NCI-H187 treated with DMSO at 0.1 percent for 48 hours (cell line): ENCODE results near the gene TPX2.
"Not testable (repeated sequence)": the region's sequence is repeated elsewhere in the genome, so short reads cannot be mapped to it uniquely, and the experiment has no call there.

Experiments
- DNase-seq: peaks from one replicate; lab custom pipeline; 2025; lab: John Stamatoyannopoulos, UW

TPX2 gene

GRCh38 chr20:31764641-31765305 lies 25.7 kb downstream of the TPX2 start:
- DNase-seq = no peak

GRCh38 chr20:31767805-31768204 lies 28.7 kb downstream of the TPX2 start:
- DNase-seq = no peak

DNA sequence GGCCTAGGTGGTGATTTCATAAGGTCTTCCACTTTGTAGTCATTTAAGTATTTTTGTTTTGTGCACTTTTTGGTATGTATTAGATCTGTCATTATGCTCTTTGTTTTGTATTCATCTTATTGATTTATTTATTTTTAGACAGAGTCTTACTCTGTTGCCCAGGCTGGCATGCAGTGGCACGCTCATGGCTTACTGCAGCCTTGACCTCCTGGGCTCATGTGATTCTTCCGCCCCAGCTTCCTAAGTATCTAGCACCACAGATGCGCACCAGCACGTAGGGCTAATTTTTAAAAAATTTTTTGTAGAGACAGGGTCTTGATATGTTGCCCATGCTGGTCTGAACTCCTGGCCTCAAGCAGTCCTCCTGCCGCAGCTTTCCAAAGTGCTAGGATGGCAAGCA lies 30.6 kb downstream of the TPX2 start:
- DNase-seq = no peak

GRCh38 chr20:31770243-31770642 lies 31.2 kb downstream of the TPX2 start:
- DNase-seq = no peak

DNA sequence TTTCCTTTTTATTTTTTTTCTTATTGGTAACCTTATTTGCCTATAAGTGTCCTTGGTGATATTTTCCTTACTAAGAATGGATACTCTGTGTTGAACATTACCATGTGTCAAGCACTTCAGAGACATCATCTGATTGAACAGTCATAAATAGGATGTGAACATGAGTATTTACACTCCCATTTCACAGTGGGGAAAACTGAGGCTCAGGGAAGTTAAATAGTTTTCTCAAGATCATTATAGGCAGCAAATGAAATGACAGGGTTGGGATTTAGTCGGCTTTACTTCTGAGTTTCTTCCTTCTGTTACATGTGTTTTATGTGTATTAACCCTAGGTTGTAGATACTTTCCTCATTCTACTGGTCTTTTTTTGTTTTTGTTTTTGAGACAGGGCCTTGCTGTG lies 35.3 kb downstream of the TPX2 start:
- no peak for DNase-seq

DNA sequence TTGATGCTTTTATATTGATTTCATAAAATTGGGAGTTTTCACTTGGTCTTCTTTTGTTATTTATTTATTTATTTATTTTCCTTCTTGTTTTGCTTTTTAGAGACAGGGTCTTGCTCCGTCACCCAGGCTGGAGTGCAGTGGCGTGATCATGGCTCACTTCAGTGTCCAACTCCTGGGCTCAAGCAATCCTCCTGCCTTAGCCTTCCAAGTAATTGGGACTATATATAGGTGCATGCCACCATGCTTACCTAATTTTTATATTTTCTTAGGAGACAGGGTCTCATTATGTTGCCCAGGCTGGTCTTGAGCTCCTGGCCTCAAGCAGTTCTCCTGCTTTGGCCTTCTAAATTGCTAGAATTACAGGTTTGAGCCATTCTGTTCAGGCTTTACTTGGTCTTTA lies 41.7 kb downstream of the TPX2 start:
- no peak for DNase-seq

DNA sequence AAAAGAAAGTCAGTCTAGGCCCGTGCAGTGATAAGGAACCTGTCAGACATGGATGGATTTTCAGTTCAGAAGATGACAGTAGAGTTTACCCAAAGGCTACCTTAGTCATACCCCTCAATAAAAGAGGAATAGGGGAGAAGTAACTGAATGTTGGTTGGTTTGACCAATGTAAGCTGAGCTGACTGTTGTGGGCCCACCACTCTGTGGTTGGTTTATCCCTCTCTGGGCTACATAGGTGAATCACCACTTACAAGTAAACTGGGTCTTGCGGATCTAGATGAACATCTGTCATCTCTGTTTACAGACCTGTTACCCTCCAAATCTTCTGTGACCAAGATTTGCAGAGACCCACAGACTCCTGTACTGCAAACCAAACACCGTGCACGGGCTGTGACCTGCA lies 42.9 kb downstream of the TPX2 start:
- no peak for DNase-seq

GRCh38 chr20:31784354-31785044 lies 45.4 kb downstream of the TPX2 start:
- DNase-seq = no peak

DNA sequence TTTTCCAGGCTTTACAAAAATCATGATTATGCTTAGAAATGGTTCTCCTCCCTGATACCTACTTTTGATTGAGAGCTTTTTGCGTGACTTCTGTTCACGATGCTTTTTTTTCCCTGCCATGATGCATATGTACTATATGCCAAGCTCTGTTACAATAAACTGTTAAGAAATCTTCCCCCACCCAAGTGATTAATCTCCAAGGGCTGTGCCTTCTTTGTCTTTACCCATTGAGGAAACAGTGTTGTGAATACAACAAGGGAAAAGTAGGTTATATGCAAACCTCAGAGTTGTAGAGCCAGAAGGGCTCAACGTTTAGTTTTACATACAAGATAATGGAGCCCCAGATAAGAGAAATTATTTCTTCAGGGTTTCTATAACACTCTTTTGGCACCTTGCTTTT lies 46.0 kb downstream of the TPX2 start:
- no peak for DNase-seq

- DNase-seq = no peak
These were observed 49.5 kb downstream of the TPX2 start for GRCh38 chr20:31788578-31788977.

DNA sequence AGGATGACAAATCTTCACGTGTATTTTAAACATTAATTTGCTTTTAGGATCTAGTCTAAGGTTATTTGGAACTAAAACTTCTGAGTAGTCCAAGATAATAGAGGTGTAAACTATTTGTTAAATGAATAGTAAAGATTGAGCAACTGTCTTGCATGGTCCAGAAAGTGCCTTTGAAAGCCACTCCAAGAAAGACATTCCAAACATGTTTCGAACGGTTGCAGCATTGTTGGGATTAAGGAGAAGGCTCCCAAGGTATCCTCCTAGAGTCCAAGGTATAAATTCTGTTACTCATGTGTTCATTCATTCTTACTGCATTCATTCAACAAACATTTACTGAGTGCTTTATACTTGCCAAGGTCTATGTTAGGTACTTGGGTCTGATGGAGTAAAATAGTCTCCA lies 51.3 kb downstream of the TPX2 start:
- no peak for DNase-seq

- DNase-seq = no peak
These were observed 58.3 kb downstream of the TPX2 start for GRCh38 chr20:31797364-31797763.

- DNase-seq = no peak
These were observed 62.4 kb downstream of the TPX2 start for GRCh38 chr20:31801508-31801907.

- DNase-seq = no peak
These were observed 64.6 kb downstream of the TPX2 start for GRCh38 chr20:31803552-31804291.

- no peak for DNase-seq
These were observed 67.7 kb downstream of the TPX2 start for GRCh38 chr20:31806564-31807355.

DNA sequence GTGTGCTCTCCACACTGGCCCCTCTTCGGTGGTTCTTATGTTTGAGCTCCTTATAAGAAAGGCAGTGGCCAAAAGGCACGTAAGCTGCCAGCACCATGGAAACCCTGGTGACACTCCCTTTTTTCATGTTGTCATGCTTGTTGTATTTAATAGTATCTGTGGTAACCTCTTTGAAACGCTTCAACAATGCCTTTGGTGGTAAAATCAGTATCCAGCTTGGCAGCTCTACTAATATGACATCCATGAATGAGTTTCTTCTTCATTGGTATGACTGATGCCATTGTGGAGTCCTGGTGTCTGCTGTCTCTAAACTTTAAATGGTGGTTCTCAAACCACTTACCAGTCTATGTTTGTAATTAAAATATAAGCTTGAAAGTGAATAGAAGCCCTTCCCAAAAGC lies 69.4 kb downstream of the TPX2 start:
- DNase-seq = no peak

DNA sequence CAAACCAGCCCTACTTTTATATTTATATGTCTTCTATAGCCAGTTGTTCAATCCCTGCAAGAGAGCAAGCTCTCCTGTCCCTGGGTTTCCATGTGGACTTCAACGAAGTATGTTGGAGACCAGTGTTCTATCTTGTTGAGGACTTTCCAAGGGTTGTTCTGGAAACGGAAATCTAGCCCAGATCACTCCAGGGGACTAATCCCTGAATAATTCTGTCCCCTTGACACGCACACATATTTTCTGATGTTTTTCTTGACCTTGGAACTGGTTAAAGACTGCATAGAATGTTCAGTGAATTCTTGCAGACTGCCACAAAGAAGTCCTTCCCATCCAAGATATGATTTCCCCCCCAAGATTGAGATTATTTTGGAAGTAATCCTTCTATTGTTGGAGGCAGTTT lies 70.6 kb downstream of the TPX2 start:
- no peak for DNase-seq

DNA sequence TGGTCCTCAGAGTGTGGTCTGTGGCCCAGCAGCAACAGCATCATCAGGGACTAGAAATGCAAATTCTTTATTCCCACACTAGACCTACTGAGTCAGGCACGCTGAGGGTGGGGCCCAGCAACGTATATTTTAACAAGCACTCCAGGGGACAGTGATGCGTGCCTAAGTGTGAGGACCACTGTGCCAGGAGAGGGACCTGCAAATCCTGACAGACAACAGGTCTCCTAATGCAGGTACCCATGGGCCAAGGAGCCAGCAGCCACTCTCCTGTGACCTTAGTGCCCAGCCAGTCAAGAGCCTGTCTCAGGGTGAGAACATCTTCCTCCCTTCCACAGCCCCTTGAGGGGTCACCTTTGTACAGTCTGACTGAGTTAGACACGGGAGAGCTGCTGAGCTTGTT lies 72.1 kb downstream of the TPX2 start:
- no peak for DNase-seq

GRCh38 chr20:31811796-31812728 lies 73.0 kb downstream of the TPX2 start:
- no peak for DNase-seq

- DNase-seq = no peak
These were observed 74.5 kb downstream of the TPX2 start for GRCh38 chr20:31813611-31814010.

DNA sequence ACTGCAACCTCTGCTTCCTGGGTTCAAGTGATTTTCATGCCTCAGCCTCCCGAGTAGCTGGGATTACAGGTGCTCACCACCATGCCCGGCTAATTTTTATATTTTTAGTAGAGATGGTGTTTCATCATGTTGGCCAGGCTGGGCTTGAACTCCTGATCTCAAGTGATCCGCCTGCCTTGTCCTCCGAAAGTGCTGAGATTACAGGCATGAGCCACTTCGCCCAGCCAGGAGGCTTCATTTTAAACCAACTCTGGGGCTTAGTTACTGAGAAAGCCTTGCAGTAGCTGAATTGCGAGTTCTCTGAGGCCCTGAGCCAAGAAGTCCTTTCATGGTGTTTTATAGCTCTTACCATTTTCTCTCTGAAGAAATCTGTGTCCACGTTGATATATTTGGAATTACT lies 75.1 kb downstream of the TPX2 start:
- DNase-seq = not testable (repeated sequence)
